ENCODE data around the gene HSDL1.

HSDL1 gene

DNA sequence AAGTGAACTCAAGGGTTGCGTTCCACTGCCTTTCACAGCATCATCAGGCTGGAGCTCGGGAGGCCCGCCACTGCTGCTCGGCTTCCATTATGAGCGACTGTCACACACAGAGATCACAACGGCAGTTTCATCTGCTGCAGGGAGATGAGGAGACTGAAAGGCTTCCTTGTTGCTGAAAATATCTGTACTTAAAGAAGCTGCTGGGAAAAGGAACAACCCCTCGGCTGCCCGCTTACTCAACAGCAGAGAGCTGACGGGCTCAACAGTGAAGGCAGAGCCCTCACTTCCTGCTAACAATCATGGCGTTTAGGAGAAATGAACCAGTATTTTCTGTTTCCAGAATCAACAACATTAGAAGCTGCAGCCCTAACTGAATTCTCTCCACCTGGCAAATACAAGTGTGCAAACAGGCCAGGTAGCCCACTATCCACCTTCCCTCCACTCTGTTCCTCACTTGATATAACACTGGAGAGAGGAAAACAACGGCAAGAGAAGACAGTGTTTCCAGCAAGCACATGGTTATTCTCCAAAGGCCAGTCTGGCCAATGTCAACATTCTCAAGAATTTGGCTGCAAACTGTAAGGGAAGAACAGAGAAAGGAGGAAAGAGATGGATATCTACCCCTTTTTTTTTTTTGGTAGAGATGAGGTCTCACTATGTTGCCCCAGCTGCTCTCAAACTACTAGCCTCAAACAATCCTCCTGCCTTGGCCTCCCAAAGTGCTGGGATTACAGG lies 62.0 kb downstream of the HSDL1 start:
- TF ChIP-seq POLR2A (IDR thresholded peaks at IDR 0.05; ENCODE audit: low read depth, low read length) (no peak), POLR2AphosphoS5 (IDR thresholded peaks at IDR 0.05; ENCODE audit: low read depth, low read length) (no peak), TAF1 (IDR thresholded peaks at IDR 0.05; ENCODE audit: borderline replicate concordance, low read depth, low read length) (no peak)
- DNase-seq (ENCODE audit: insufficient read length) (no peak), FAIRE-seq (no peak)

DNA sequence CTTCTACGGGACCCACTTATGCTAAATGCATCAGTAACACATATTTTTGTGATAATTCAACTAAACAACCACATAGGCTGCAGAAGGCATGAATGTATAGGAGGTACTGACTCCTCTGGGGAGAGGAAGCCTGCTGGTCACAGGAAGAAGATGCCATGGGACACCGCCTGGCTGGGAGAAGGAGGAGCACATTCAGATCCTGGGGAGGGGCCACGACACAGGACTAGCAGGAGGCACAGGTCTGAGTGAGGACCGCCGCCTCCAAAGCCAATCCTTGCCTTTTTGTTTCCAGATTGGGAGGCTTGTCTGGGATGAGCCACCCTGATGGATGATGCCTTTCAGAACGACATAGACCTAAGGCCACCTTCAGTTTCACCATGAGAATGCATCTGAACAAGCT lies 62.9 kb downstream of the HSDL1 start:
- TF ChIP-seq POLR2A (IDR thresholded peaks at IDR 0.05; ENCODE audit: low read depth, low read length) (no peak), TAF1 (IDR thresholded peaks at IDR 0.05; ENCODE audit: borderline replicate concordance, low read depth, low read length) (no peak), POLR2AphosphoS5 (IDR thresholded peaks at IDR 0.05; ENCODE audit: low read depth, low read length) (no peak)
- no peak for FAIRE-seq

DNA sequence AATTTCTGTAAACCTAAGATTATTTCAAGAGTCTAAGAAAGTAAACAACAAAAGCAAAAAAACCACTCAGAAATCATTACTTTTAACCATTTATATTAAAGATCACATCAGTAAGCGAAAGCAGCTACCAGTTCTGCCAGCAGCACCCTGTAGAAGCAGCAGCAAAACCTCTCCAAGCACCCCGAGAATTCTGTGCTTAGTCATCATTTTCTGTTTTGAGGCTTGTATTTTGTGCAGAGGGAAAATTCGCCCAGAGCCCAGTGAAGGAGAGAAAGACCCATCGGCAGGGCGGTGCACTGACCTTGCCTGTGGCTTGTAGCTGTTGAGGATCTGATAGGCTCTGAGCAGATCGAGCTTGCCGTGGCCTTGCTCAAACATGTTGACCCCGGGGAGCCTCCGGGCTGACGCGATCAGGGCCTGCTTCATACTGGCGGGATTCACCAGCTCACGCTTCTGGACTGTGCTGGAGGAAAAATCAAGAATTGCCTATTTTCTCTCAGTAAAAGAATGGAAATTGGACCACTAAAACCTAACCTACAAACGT lies 63.5 kb downstream of the HSDL1 start:
- FAIRE-seq (no peak), DNase-seq (ENCODE audit: insufficient read length) (no peak)
- TF ChIP-seq POLR2AphosphoS5 (IDR thresholded peaks at IDR 0.05; ENCODE audit: low read depth, low read length) = no peak
- no peak for TF ChIP-seq TAF1 (IDR thresholded peaks at IDR 0.05; ENCODE audit: borderline replicate concordance, low read depth, low read length)
- no peak for TF ChIP-seq POLR2A (IDR thresholded peaks at IDR 0.05; ENCODE audit: low read depth, low read length)

More for the DNA sequence above, 62.9 kb downstream of the HSDL1 start:
- no peak for DNase-seq (ENCODE audit: insufficient read length)

DNA sequence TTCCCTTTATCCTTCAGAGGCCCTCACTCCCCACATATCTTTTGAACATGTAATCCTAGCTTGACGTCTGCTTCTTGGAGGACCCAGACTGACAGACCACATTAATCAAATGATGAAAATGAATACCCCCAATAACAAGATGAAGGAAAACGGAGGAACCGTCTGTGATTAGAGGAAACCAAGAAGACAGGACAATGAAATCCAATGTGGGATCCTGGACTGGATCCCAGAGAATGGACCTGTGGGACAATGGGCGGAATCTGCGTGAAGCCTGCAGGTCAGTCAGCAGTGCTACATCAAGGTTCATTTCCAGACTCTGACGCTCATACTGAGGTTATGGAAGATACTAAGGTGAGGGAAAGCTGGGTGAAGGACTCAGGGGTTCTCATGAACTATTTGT lies 64.2 kb downstream of the HSDL1 start:
- DNase-seq (ENCODE audit: insufficient read length) = no peak
- TF ChIP-seq POLR2A (IDR thresholded peaks at IDR 0.05; ENCODE audit: low read depth, low read length) (no peak), POLR2AphosphoS5 (IDR thresholded peaks at IDR 0.05; ENCODE audit: low read depth, low read length) (no peak)
- no peak for FAIRE-seq

DNA sequence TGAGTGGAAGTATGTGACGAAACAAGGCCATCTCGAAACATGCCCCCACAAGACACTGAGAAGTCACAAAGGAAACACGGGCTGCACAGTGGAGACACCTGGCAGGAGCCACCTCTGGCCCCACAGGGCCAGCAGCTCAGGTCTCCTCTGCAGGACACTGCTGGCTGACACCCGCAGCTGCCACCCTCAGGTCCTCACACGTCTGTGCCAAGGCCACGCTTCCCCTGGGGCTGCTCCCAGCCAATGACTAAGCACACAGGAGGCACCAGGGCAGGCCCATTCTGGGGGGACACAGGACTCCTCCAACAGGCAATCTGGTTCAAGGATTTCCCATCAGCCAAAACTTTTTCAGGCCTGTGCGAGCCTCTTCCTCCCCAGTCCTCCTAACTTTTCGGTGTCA lies 64.6 kb downstream of the HSDL1 start:
- FAIRE-seq (no peak), DNase-seq (ENCODE audit: insufficient read length) (no peak)
- TF ChIP-seq TAF1 (IDR thresholded peaks at IDR 0.05; ENCODE audit: borderline replicate concordance, low read depth, low read length) (no peak), POLR2AphosphoS5 (IDR thresholded peaks at IDR 0.05; ENCODE audit: low read depth, low read length) (no peak), POLR2A (IDR thresholded peaks at IDR 0.05; ENCODE audit: low read depth, low read length) (no peak)

DNA sequence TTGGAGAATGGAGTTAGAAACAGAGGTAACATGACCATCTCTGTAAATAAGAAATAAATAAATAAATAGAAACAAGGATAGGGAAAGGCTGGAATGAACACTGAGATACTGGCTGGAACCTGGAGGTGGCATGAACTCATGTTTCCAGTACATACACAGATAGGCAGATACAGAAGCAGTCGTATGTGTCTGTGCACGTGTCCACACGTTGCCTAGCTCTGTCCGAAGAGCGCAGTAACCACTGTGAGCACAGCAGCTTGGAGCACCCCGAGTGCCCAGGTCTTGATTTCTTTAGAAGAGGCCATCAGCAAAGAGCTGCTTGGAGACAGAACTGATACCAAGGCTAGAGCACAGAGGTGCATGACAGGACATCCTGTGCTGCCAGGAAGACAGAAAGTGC lies 65.3 kb downstream of the HSDL1 start:
- TF ChIP-seq POLR2AphosphoS5 (IDR thresholded peaks at IDR 0.05; ENCODE audit: low read depth, low read length) = no peak
- no peak for TF ChIP-seq TAF1 (IDR thresholded peaks at IDR 0.05; ENCODE audit: borderline replicate concordance, low read depth, low read length)
- TF ChIP-seq POLR2A (IDR thresholded peaks at IDR 0.05; ENCODE audit: low read depth, low read length) = no peak
- no peak for FAIRE-seq
- DNase-seq (ENCODE audit: insufficient read length) = no peak

DNA sequence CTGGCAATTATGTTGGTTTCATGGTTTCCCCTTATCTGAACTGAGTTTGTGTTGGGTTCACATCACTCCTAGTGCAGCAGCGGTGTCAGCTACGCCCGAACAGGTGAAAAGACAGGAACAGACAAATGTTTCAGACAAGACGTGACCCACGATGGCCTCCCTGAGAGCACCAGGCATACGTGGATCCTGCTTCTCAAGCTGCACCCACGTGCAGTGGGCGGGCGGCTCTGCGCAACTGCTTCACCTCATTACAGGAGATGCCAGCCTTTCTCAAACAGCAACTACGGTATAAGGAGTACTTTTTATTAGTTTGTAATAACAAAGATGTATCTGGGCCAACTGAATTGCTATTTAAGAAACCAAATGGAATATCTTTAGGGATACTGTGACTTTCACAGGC lies 69.6 kb downstream of the HSDL1 start:
- DNase-seq (ENCODE audit: insufficient read length) (no peak), FAIRE-seq (no peak)
- TF ChIP-seq POLR2AphosphoS5 (IDR thresholded peaks at IDR 0.05; ENCODE audit: low read depth, low read length) (no peak), POLR2A (IDR thresholded peaks at IDR 0.05; ENCODE audit: low read depth, low read length) (no peak), TAF1 (IDR thresholded peaks at IDR 0.05; ENCODE audit: borderline replicate concordance, low read depth, low read length) (no peak)

DNA sequence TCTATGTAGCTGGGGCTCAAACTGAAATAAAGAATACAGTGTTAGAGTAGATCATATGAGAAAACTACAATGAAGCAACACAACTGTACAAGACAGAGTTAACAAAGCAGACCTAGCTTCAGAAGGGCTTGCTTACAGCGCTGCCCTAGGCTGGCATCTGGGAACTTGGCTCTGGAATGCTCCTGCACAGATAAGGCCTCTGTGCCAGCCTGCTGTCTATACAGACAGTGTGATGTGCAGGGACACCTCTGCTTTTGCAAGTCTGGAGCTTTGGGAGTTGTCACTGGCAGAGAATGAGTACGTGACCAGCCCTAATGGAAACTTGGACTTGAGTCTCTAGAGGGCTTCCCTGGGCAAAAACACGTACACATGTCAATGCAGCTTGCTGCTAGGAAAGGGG lies 70.3 kb downstream of the HSDL1 start:
- DNase-seq (ENCODE audit: insufficient read length) = no peak
- TF ChIP-seq TAF1 (IDR thresholded peaks at IDR 0.05; ENCODE audit: borderline replicate concordance, low read depth, low read length) (no peak), POLR2A (IDR thresholded peaks at IDR 0.05; ENCODE audit: low read depth, low read length) (no peak), POLR2AphosphoS5 (IDR thresholded peaks at IDR 0.05; ENCODE audit: low read depth, low read length) (no peak)
- no peak for FAIRE-seq
